Astrocyte of the cerebellum (primary cell): ENCODE results near the gene SLC25A27.

Source experiments
- DNase-seq: peaks from one replicate; pipeline ENCODE4 v3.0.0-alpha.2; 2011; ENCODE audit warnings: low read depth
- H3K4me3 ChIP-seq: 2 replicates; pipeline ENCODE4 v1.5.1; 2011; ENCODE audit warnings: mild to moderate bottlenecking, low read depth, low read length, moderate library complexity
- in situ Hi-C: cut with HindIII; loops from 2 replicates; pipeline ENCODE4 v1.10.0; 2017; ENCODE audit warnings: low sequenced_read_pairs
- TF ChIP-seq, protein P1 (sequence below): IDR thresholded peaks from 2 replicates; pipeline ENCODE4 v1.5.1; 2012; ENCODE audit warnings: low read length, low read depth, moderate library complexity, mild to moderate bottlenecking; ENCODE audit errors: missing control alignments

The SLC25A27 gene

DNA sequence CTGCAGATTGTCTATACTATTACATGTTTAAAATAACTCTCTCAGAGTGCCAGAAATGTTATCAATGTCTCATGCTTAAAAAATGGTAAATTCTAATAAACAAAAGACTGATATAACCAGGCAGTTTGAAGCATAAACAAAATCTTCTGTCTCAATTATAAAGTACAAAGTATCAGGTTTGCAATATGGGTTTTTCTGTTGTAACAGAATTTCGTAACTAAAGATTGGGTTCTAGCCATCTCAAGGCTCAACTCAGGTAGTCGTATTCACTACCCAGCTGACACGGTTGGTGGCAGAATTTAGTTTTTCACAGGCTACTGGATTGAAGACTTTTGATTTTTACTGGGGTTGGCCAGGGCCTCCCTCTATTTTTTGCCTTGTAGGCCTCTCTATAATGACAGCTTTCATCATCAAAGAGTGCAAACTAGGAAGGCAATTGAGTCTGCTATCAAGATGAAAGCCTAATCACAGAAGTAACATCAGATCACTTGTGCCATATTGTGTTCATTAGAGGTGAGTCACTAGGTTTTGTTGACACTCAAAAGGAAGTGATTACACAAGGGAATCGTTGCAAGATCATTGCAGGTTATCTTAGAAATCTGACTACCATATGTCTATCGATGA, 3.8 kb upstream of the SLC25A27 start:
- in situ Hi-C loops = no loop called here
- H3K4me3 ChIP-seq = no peak overlapping the region

DNA sequence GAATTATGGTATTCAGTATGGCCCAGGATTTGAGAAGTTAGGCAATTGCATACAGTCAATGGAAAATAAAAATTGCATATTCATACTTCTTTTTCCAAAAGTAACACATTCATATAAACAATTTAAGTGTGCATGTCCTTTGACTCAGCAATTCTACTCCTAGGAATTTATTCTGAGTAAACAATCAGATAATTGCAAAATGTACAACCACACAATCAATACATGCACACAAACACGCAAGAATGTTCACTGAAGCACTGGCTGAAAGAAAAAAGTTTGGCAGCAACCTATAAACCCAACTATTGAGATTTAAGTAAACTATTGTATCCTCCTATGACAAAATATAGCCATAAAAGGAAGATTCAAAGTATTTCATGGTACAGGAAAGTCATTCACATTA, 1.8 kb upstream of the SLC25A27 start:
- in situ Hi-C loops = no loop called here
- peak overlapping the region; percentile 1 for H3K4me3 ChIP-seq
- TF ChIP-seq, protein P1, sequence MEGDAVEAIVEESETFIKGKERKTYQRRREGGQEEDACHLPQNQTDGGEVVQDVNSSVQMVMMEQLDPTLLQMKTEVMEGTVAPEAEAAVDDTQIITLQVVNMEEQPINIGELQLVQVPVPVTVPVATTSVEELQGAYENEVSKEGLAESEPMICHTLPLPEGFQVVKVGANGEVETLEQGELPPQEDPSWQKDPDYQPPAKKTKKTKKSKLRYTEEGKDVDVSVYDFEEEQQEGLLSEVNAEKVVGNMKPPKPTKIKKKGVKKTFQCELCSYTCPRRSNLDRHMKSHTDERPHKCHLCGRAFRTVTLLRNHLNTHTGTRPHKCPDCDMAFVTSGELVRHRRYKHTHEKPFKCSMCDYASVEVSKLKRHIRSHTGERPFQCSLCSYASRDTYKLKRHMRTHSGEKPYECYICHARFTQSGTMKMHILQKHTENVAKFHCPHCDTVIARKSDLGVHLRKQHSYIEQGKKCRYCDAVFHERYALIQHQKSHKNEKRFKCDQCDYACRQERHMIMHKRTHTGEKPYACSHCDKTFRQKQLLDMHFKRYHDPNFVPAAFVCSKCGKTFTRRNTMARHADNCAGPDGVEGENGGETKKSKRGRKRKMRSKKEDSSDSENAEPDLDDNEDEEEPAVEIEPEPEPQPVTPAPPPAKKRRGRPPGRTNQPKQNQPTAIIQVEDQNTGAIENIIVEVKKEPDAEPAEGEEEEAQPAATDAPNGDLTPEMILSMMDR = no peak
- no peak for DNase-seq

More for the DNA sequence above, 3.8 kb upstream of the SLC25A27 start:
- TF ChIP-seq, protein P1 = no peak
- DNase-seq = no peak

- DNase-seq = no peak
- in situ Hi-C loops = no loop called here
- TF ChIP-seq, protein P1 = no peak
- peak overlapping the region; percentile 74 for H3K4me3 ChIP-seq
These were observed 959 bp upstream of the SLC25A27 start for GRCh38 chr6:46651816-46652215.

DNA sequence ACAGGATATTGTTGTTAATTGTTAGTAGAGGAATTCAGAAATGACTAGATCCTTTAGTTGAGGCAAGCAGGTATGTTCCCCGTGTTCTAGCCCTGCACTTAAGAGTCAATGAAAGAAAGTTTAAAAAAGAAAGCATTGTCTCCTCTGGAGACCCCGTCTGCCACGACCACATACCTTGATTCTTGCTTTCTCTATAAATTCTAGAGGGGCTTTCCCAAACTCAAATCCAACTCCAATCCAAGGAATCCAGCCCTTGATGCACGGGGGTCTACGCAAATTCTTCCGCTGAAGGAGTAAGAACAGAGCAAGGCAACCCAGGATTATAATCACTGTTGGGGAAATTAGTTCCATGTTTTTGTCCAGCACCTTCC, 558 bp upstream of the SLC25A27 start:
- peak overlapping the region; percentile 74 for H3K4me3 ChIP-seq
- no peak for DNase-seq
- TF ChIP-seq, protein P1 = no peak
- in situ Hi-C loops = no loop called here

DNA sequence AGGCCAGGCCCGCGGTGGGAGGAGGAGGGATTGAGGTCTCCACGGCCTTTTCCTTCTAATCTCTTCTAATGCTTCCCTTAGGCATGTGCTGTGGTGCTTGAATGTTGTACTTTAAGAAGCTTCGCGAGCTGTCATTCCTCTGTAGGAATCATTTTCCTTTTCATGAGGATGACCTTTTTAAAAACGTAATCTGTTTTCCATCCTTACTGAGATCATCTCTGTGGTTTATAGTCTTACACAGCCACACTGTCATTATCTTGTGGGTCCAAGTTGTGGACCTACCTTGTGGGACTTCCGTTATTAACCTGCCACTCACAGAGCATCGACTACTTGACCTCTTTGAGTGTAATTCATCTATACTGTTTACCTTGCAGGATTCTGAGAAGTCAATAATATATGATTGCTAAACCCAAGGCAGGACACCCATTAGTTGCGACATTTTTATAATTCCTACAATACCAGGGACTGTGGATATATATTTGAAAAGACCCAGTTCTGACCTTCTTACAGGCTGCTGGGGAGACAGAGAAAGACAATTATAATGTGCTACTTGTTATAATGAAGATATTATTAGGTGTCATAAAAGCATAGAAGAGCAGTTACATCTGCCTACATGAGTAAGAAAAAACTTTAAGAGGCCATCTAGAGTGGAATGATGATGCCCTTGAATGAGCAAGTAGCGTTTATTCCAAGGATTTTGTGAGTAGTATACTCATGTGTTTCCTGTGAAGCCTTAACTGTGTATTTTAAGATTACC, 842 bp downstream of the SLC25A27 start:
- in situ Hi-C loops = no loop called here
- TF ChIP-seq, protein P1 = no peak
- no peak for DNase-seq
- peak overlapping the region; percentile 74 for H3K4me3 ChIP-seq

DNA sequence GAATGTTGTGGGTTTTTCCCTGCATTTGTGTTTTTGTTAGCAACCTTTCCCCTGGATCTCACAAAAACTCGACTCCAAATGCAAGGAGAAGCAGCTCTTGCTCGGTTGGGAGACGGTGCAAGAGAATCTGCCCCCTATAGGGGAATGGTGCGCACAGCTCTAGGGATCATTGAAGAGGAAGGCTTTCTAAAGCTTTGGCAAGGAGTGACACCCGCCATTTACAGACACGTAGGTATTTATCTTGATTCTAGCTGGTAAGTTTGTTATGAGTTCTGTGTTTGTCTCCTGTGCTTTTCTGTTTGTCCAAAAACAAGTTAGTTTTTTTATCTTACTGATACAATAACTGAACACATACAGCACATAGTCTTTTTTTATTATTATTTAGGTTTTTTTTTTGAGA, 3.0 kb downstream of the SLC25A27 start:
- no peak overlapping the region for H3K4me3 ChIP-seq
- DNase-seq = no peak
- TF ChIP-seq, protein P1 = peak; percentile 45
- in situ Hi-C loops = no loop called here
